Measurements from ENCODE around the gene COL6A3.

GRCh38 chr2:237451643-237452469, 37.9 kb upstream of the COL6A3 start:
- TF ChIP-seq CTCF (IDR thresholded peaks at IDR 0.05) (peak in 1 of 3 donors; percentile 9), POLR2A (IDR thresholded peaks at IDR 0.05) (no peak)
